ENCODE results near the gene RGL2. TPM values are rescaled to one million over a fixed set of nuclear protein-coding genes. Genes with fewer than 3 reads are reported as not detected.

Gene RGL2
- total RNA-seq, 1 donor from 2014 or later: 63.9 TPM

DNA sequence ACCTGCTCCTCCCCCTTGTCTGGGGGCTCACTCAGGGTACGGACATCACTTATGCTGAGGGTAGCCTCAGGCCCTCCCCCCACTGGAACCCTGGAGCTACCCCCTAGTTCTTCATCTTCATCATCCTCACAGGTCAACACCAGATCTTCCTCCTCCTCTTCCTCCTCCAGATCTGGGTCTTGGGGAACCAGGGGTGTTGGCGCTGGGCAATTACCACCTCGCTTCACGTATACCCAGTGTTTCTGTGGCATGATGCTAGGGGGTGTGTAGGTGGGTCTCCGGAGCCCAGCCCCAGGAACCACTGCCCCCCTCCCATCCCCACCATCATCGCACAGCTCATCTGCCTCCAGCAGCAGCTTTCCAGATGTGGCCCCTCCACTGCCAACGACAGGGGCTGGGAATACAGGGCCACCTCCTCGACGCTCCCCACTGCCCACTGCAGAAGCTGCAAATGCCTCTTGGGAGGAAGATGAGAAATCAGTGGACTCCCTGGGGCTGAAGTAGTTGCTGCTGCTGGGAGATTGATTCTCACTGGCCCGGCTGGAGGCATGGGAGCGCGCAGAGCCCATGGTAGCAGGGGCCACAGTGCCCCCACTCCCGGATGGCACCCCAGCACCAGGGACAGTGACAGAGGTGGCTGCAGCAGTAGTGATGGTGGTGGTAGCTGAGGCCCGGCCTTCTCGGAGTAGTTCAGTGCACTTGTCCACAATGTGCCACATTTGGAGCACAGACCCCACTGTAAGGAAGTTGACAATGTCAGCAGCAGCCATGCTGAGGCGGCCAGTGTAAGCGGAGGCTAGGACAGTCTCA, 17.3 kb upstream of the RGL2 start:
- Histone ChIP-seq H3K4me3 (no peak overlapping the region), H3K36me3 (peaks cover 16 to 25% of the 10 kb centered on the region in 2 donors), H3K27ac (peak overlapping the region; percentile 87 to 97), H3K9me3 (no peaks in the 10 kb centered on the region), H3K27me3 (no peaks in the 10 kb centered on the region), H3K4me1 (peaks cover 7 to 48% of the 10 kb centered on the region in 2 donors)
- intact Hi-C loops (cut with DNase I): loop anchor here (5.0 to 10.0 kb wide), 2 partner anchors 114 to 1651 kb away; partner anchors contain the start of genes C6orf47, CSNK2B, GPANK1 and HSD17B8
- TF ChIP-seq, protein P1, sequence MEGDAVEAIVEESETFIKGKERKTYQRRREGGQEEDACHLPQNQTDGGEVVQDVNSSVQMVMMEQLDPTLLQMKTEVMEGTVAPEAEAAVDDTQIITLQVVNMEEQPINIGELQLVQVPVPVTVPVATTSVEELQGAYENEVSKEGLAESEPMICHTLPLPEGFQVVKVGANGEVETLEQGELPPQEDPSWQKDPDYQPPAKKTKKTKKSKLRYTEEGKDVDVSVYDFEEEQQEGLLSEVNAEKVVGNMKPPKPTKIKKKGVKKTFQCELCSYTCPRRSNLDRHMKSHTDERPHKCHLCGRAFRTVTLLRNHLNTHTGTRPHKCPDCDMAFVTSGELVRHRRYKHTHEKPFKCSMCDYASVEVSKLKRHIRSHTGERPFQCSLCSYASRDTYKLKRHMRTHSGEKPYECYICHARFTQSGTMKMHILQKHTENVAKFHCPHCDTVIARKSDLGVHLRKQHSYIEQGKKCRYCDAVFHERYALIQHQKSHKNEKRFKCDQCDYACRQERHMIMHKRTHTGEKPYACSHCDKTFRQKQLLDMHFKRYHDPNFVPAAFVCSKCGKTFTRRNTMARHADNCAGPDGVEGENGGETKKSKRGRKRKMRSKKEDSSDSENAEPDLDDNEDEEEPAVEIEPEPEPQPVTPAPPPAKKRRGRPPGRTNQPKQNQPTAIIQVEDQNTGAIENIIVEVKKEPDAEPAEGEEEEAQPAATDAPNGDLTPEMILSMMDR (IDR thresholded peaks at IDR 0.05): no peak
- DNase-seq (ENCODE audit: low spot score in 2 of 2): no peak

DNA sequence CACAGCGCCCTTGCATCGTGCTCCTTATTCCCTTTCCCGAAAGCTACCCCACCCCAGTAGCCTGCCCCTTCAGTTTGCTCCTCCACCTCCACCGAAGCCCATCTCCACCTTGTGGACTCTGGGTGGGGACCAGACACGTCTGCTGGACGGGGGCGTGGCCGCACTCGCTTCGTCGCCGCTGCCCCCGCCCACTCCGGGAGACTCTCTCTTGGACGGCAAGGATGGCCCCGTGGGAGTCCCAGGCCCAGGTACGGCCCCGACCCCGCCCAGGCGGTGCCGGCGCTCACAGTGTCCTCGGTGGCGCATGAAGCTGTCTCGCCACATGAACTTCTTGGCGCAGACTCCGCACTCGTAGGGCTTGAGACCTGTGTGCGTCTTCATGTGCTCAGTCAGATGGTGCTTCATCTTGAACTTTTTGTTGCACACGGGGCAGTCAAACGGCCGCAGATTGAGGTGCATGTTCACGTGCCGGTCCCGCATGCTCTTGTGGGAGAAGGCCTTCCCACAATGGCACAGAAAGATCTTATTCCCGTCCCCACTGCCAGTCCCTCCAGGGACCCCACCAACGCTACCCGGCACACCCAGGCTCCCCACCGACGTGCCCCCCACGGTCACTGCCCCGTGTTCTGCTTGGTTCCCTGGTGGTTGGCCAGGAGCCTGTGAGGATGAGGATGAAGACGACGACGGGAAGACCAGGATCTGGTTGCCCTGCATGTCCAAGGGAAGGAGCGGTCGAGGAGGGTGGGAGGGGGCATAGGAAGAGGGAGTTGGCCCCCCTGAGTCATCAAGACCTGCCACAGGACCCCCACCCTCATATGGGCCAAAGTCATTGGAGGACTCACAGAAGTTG, 16.4 kb upstream of the RGL2 start:
- no peak for DNase-seq (ENCODE audit: low spot score in 2 of 2)
- Histone ChIP-seq H3K4me3 (peak overlapping the region in 1 of 2 donors; percentile 82), H3K36me3 (peaks cover 17 to 18% of the 10 kb centered on the region in 2 donors), H3K27ac (peak overlapping the region; percentile 87 to 97), H3K27me3 (no peaks in the 10 kb centered on the region), H3K9me3 (no peaks in the 10 kb centered on the region), H3K4me1 (peaks cover 0 to 41% of the 10 kb centered on the region in 2 donors)
- TF ChIP-seq, protein P1 (IDR thresholded peaks at IDR 0.05): no peak
- intact Hi-C loops (cut with DNase I): loop anchor here (5.0 to 10.0 kb wide), 2 partner anchors 113 to 1650 kb away; partner anchors contain the start of genes C6orf47, CSNK2B, GPANK1 and HSD17B8

DNA sequence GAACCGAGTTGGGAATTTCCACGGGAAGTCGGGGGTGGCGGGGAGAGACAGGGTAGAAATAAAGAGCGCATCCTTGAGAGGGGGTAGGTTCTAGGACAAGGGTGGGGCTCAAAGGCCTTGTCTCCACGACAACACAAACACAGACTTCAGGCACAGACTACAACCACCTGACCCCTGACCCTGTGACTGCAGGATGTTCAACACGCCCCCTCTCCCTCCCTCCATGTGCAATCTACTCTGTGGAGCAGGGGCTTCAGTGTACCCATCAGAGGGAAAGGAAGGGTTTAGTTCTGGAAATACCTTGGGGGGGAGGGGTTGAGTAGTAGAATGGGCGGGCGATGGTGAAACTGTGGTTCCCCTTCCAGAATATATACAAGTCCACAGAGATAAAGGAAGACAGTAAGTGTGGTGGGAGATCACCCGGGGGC, 15.8 kb upstream of the RGL2 start:
- H3K36me3 ChIP-seq: peaks cover 11 to 14% of the 10 kb centered on the region in 2 donors
- H3K4me3 ChIP-seq: peak overlapping the region; percentile 60 to 82
- intact Hi-C loops (cut with DNase I): loop anchor here (10.0 kb wide), 1 partner anchor 1650 kb away; the partner anchor contains the start of genes C6orf47, CSNK2B, GPANK1 and LY6G5B
- no peaks in the 10 kb centered on the region for H3K27me3 ChIP-seq
- peaks cover 0 to 36% of the 10 kb centered on the region in 2 donors for H3K4me1 ChIP-seq
- TF ChIP-seq, protein P1 (IDR thresholded peaks at IDR 0.05): no peak
- DNase-seq (ENCODE audit: low spot score in 2 of 2): peak in 1 of 2 donors; percentile 87
- H3K9me3 ChIP-seq: no peaks in the 10 kb centered on the region
- H3K27ac ChIP-seq: peak overlapping the region; percentile 87 to 97

DNA sequence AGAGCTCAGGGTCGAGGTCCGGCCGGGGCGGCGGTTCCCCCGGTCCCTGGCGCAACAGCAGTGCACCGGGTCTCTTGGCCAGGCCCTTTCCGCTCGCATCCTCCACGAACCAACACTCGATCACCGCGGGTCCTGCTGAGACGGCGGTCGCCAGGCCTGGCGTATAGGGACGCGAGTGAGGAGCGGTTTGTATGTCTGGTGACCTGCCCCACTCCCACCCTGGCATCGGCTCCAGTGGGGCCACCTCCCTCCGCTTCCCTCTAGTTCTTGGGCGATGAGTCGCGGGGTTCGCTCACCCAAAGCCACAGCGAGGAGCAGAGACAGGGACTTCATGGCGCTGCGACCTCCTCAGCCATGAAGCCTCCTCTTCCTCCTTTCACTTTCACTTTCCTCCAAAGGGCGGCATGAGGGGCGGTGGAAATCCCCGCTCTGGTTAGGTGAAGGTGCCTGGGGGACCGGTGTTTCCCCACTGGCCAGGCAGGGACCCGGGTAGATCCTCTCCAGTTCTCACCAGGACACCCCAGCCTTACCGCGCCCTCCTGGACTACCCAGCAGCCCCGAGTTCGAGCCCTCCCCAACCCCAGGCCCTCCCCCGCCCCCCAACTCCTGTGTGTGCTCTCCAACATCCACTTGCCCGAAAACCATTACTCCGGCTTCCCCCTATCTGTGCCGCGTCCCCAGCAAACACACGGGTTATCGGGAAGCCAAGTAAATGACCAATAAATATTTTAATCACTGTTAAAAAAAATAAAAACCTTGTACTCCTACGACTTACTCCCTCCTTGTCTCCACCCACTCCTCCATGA, 15.2 kb upstream of the RGL2 start, which contains the start of gene TAPBP:
TSS of gene TAPBP (minus strand) at position 370 of the 806 bp plus-strand sequence. CDS start at position 333, 37 bp downstream.
- H3K4me1 ChIP-seq: peaks cover 0 to 32% of the 10 kb centered on the region in 2 donors
- TF ChIP-seq, protein P1 (IDR thresholded peaks at IDR 0.05): no peak
- H3K27ac ChIP-seq: peak within 1 kb of the TSS; percentile 87 to 97
- intact Hi-C loops (cut with DNase I): loop anchor here (2.0 to 10.0 kb wide), 2 partner anchors 15 to 1649 kb away; partner anchors contain the start of genes C6orf47, CSNK2B, GPANK1 and LY6G5B
- peak within 1 kb of the TSS; percentile 60 to 82 for H3K4me3 ChIP-seq
- no peaks in the 10 kb centered on the region for H3K27me3 ChIP-seq
- H3K36me3 ChIP-seq: peaks cover 6 to 7% of the 10 kb centered on the region in 2 donors
- H3K9me3 ChIP-seq: no peaks in the 10 kb centered on the region
- peak in 1 of 2 donors; percentile 78 for DNase-seq (ENCODE audit: low spot score in 2 of 2)
